K562 (cell line): ENCODE results near the gene MIEN1. TPM values are rescaled to one million over a fixed set of nuclear protein-coding genes. Genes with fewer than 3 reads are reported as not detected.

ENCODE experiments used
- ATAC-seq: fragments of 200-7000 bp; cut with Tn5 transposase; 3 replicates; pipeline ENCODE4 v1.9.1; 2020; ENCODE audit warnings: moderate library complexity
- BruUV-seq: library from RNA; stranded (reverse); fragments of 400-500 nt; replicated peaks from 2 replicates; lab custom pipeline; 2021; lab: Mats Ljungman, UMichigan
- CTCF ChIA-PET: fragments of 300-600 bp; formaldehyde crosslinking; extraction: SDS; loops from one replicate; lab custom pipeline; 2021; ENCODE audit warnings: low intra/inter-chr PET ratio; lab: Yijun Ruan, JAX
- POLR2A ChIA-PET: fragments of 300-600, 350-650 bp; sonication (Branson Sonifier 250); formaldehyde crosslinking; extraction: SDS; loops from one replicate; lab custom pipeline; 2021; ENCODE audit warnings: antibody characterized with exemption, inconsistent platforms; lab: Yijun Ruan, JAX
- DNase-seq, 4 experiments: peaks; one replicate each; pipeline versions ENCODE4 v3.0.0 to v3.0.0-alpha.2; 2011 to 2018; ENCODE audit warnings: low spot score in 3 of 4, mixed read lengths in 3 of 4; ENCODE audit errors: extremely low read depth in 1 of 4
- FAIRE-seq: peaks from 2 replicates; lab custom pipeline; 2011; peaks lifted over from hg19 to GRCh38; lab: Jason Lieb, UNC
- H2AFZ ChIP-seq: 2 replicates; pipeline ENCODE4 v1.6.0; 2011; ENCODE audit warnings: low read depth, low read length, control low read depth, inconsistent platforms
- H3K27ac ChIP-seq: fragments of 200-600 bp; 3 replicates; pipeline ENCODE4 v1.8.0; 2011; ENCODE audit warnings: low read depth, mild to moderate bottlenecking, control low read depth, inconsistent platforms, low read length, moderate library complexity, mixed read lengths; ENCODE audit errors: extremely low read depth
- H3K27me3 ChIP-seq, 2 experiments: fragments of 300-600 bp in 1 of 2; 2 replicates in 1 of 2; 3 replicates in 1 of 2; pipeline versions ENCODE4 v1.6.0 to v1.8.0; 2011; ENCODE audit warnings: inconsistent platforms in 2 of 2, low read length in 2 of 2, mild to moderate bottlenecking in 1 of 2, mixed read lengths in 1 of 2, moderate library complexity in 1 of 2; ENCODE audit not compliant: control insufficient read depth in 2 of 2, insufficient read depth in 2 of 2
- H3K36me3 ChIP-seq: fragments of 300-600 bp; 3 replicates; pipeline ENCODE4 v1.8.0; 2011; ENCODE audit warnings: mild to moderate bottlenecking, low read length, inconsistent platforms; ENCODE audit not compliant: control insufficient read depth, insufficient read depth
- H3K4me1 ChIP-seq, 2 experiments: fragments of 200-600 bp in 1 of 2; replicated peaks in 1 of 2; 2 replicates in 1 of 2; 3 replicates in 1 of 2; pipeline versions ENCODE4 v1.5.1 to v1.8.0; 2011; ENCODE audit warnings: inconsistent platforms in 2 of 2, low read length in 2 of 2, mild to moderate bottlenecking in 1 of 2, mixed read lengths in 1 of 2, moderate library complexity in 1 of 2; ENCODE audit not compliant: control insufficient read depth in 2 of 2, insufficient read depth in 2 of 2
- H3K4me2 ChIP-seq: 2 replicates; pipeline ENCODE4 v1.6.1; 2011; ENCODE audit warnings: low read length, control low read depth, inconsistent platforms, mixed read lengths; ENCODE audit not compliant: insufficient read depth
- H3K4me3 ChIP-seq: fragments of 200-600 bp; sonication (generic), shearing (Covaris generic); 2 replicates; pipeline ENCODE4 v1.5.1; 2016; ENCODE audit warnings: control low read depth, inconsistent platforms
- H3K79me2 ChIP-seq: fragments of 200-600 bp; 3 replicates; pipeline ENCODE4 v1.8.0; 2011; ENCODE audit warnings: low read length, inconsistent platforms; ENCODE audit not compliant: control insufficient read depth, insufficient read depth
- H3K9ac ChIP-seq, 2 experiments: 2 replicates each; pipeline versions ENCODE4 v1.6.0 to v1.6.1; 2011; ENCODE audit warnings: low read depth in 2 of 2, low read length in 2 of 2, control low read depth in 1 of 2, inconsistent platforms in 1 of 2, mild to moderate bottlenecking in 1 of 2, mixed read lengths in 1 of 2; ENCODE audit not compliant: insufficient read depth in 1 of 2
- H3K9me1 ChIP-seq: one replicate; pipeline ENCODE4 v1.6.0; 2011; ENCODE audit warnings: inconsistent platforms, mild to moderate bottlenecking, low read length, moderate library complexity; ENCODE audit not compliant: control insufficient read depth, insufficient read depth
- H3K9me3 ChIP-seq: replicated peaks from 2 replicates; pipeline ENCODE4 v1.5.1; 2011; ENCODE audit warnings: low read depth, low read length, inconsistent platforms; ENCODE audit not compliant: control insufficient read depth, insufficient read depth
- H4K20me1 ChIP-seq: replicated peaks from 2 replicates; pipeline ENCODE4 v1.6.1; 2011; ENCODE audit warnings: low read length, inconsistent platforms, mixed read lengths; ENCODE audit not compliant: control insufficient read depth, insufficient read depth
- BCOR ChIP-seq: fragments of 450-650 bp; IDR thresholded peaks from 2 replicates; pipeline ENCODE4 v1.6.1; 2016
- CHD1 ChIP-seq: fragments of 200-600 bp; sonication (generic); IDR thresholded peaks from one replicate; pipeline ENCODE4 v1.6.1; 2012; ENCODE audit warnings: mild to moderate bottlenecking, moderate library complexity, low read length, inconsistent platforms
- COPS2 ChIP-seq: fragments of 450-650 bp; conservative IDR thresholded peaks from 2 replicates; pipeline ENCODE4 v1.6.1; 2016; ENCODE audit warnings: mild to moderate bottlenecking, moderate library complexity
- CTCFL ChIP-seq: IDR thresholded peaks from 2 replicates; pipeline ENCODE4 v1.6.1; 2011; ENCODE audit warnings: borderline replicate concordance, low read depth, mild to moderate bottlenecking, moderate library complexity, low read length; ENCODE audit not compliant: insufficient read depth, poor library complexity, severe bottlenecking
- RBM25 ChIP-seq: fragments of 200-400 bp; formaldehyde crosslinking; IDR thresholded peaks from 2 replicates; pipeline ENCODE4 v1.6.1; 2018; ENCODE audit warnings: low read length, low read depth, moderate library complexity; ENCODE audit not compliant: severe bottlenecking
- WGBS: fragments of 100-300 bp; shearing (Covaris generic); methylation state at CpG from one replicate; pipeline ENCODE4 v1.1.6; 2016; ENCODE audit warnings: low coverage, mixed read lengths; ENCODE audit not compliant: insufficient coverage; ENCODE audit errors: missing lambda C conversion rate; 5-methylcytosine and 5-hydroxymethylcytosine counted together
- in situ Hi-C: fragments of 300-500 bp; cut with MboI; formaldehyde crosslinking; loops from 4 replicates; pipeline ENCODE4 v1.15.0; 2018; ENCODE audit warnings: inconsistent platforms, mixed read lengths
- intact Hi-C: fragments of 100-400 bp; cut with micrococcal nuclease; formaldehyde crosslinking; loops from 2 replicates; pipeline ENCODE4 v1.14.2; 2022
- polyA plus RNA-seq, 8 experiments: library from polyadenylated mRNA; depleted of rRNA in 4 of 8; stranded (reverse) in 5 of 8; unstranded in 3 of 8; fragments of >200 nt; fragmentation: Nextera tagmentation in 2 of 8; fragmentation: Illumina TruSeq in 1 of 8; extraction: Ambion mirVana in 2 of 8; extraction: Trizol in 1 of 8; gene quantifications; 2 replicates each; pipeline versions ENCODE4 v1.2.1 to v1.2.3, GENCODE V29; 2011 to 2014; ENCODE audit warnings: inconsistent platforms in 1 of 8, missing spikeins in 1 of 8
- total RNA-seq, 7 experiments: library from RNA; depleted of rRNA in 6 of 7; stranded (reverse); fragments of >200 nt in 6 of 7; fragmentation: Illumina TruSeq in 2 of 7; extraction: Trizol in 2 of 7; gene quantifications; 2 replicates each; pipeline versions ENCODE4 v1.2.1 to v1.2.3, GENCODE V29; 2011 to 2021; ENCODE audit warnings: low replicate concordance in 1 of 7
- TF ChIP-seq, protein P1 (sequence below): fragments of 200-400 bp; formaldehyde crosslinking; IDR thresholded peaks from 2 replicates; pipeline ENCODE4 v1.6.1; 2017; ENCODE audit warnings: mild to moderate bottlenecking, low read depth, low read length, moderate library complexity

MIEN1 gene
- total and polyA plus RNA-seq, 9 of the 15 experiments (the other 6 are each of a cell fraction or from before 2014, with no cell fraction given), result 61.3 to 142 (median 78.9) TPM

DNA sequence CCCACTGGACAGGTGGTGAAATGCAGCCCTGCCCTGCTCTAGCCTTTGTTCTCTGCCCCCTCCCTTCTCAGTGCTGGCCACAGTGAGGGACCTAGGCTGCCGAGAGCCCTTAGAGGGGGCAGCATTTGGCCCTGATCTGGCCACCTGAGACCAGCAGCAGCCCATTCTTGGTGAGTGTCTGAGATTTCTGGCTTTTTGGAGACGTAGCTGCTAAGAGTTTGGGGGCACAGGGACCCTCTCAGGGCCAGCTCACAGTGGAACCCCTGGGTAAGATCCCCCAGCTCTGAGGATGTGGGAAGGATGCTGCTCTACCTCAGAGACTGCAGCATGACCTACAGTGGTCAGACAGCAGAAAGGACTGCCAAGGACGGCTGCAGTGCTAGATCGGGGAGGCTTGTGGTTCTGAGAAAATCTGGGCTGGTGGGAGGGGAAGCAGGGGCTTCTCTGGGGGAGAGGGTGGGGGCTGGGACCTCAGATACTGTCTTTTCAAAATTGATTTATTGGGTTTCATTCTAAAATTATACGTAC lies 20.7 kb upstream of the MIEN1 start:
- DNase-seq, result no peak
- Histone ChIP-seq H3K9me3 (no peaks in the 10 kb centered on the region), H3K27ac (no peak overlapping the region), H3K4me2 (no peak overlapping the region), H3K9ac (peak overlapping the region in 1 of 2 experiments; percentile 20; a peak in 1 of 4 replicates), H3K4me1 (peaks cover 9 to 49% of the 10 kb centered on the region in 2 experiments; a peak in 4 of 5 replicates), H2AFZ (no peak overlapping the region), H3K79me2 (no peaks in the 10 kb centered on the region), H4K20me1 (no peaks in the 10 kb centered on the region), H3K27me3 (peaks cover 0 to 2% of the 10 kb centered on the region in 2 experiments; a peak in 1 of 5 replicates), H3K4me3 (no peak overlapping the region), H3K9me1 (no peaks in the 10 kb centered on the region), H3K36me3 (no peaks in the 10 kb centered on the region)
- 23% methylated on average over 5 of the region's 5 CpGs for WGBS
- POLR2A ChIA-PET, result interaction anchor here (0.7 kb wide), 1 partner anchor 12 kb away, joined by 3 read pairs; no protein-coding TSS in a partner anchor
- FAIRE-seq, result no peak
- in situ Hi-C loops (no loop called here), intact Hi-C loops (loop anchor here (5.0 kb wide), 1 partner anchor 79 kb away; no protein-coding TSS in a partner anchor)
- CTCF ChIA-PET, result interaction anchor here (0.8 to 6.1 kb wide), 2 partner anchors 126 to 129 kb away, joined by 3 to 118 read pairs; no protein-coding TSS in a partner anchor
- ATAC-seq, result no peak
- TF ChIP-seq BCOR, result peak; percentile 56
- TF ChIP-seq CTCFL, result no peak
- TF ChIP-seq CHD1, result no peak
- no peak for TF ChIP-seq COPS2
- TF ChIP-seq, protein P1, sequence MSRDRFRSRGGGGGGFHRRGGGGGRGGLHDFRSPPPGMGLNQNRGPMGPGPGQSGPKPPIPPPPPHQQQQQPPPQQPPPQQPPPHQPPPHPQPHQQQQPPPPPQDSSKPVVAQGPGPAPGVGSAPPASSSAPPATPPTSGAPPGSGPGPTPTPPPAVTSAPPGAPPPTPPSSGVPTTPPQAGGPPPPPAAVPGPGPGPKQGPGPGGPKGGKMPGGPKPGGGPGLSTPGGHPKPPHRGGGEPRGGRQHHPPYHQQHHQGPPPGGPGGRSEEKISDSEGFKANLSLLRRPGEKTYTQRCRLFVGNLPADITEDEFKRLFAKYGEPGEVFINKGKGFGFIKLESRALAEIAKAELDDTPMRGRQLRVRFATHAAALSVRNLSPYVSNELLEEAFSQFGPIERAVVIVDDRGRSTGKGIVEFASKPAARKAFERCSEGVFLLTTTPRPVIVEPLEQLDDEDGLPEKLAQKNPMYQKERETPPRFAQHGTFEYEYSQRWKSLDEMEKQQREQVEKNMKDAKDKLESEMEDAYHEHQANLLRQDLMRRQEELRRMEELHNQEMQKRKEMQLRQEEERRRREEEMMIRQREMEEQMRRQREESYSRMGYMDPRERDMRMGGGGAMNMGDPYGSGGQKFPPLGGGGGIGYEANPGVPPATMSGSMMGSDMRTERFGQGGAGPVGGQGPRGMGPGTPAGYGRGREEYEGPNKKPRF, result no peak
- peak; percentile 35 for TF ChIP-seq RBM25
- no TSS peak for BruUV-seq
